OCI-LY1 (cell line): ENCODE results near the gene FADD.
A peak's percentile ranks its signal among the peaks of the same experiment; 100 is the strongest.

Experiments
- H2AFZ ChIP-seq: fragments of 200-600 bp; sonication (generic), shearing (Covaris generic); 2 replicates; pipeline ENCODE4 v1.6.0; 2014; ENCODE audit warnings: antibody characterized with exemption, mild to moderate bottlenecking, low read length
- H3F3A ChIP-seq: fragments of 200-600 bp; sonication (generic), shearing (Covaris generic); 2 replicates; pipeline ENCODE4 v1.6.0; 2014; ENCODE audit warnings: mild to moderate bottlenecking, antibody characterized with exemption, low read length, moderate library complexity; ENCODE audit not compliant: insufficient read depth
- H3K27ac ChIP-seq: fragments of 200-600 bp; sonication (generic); 2 replicates; pipeline ENCODE4 v1.5.1; 2014; ENCODE audit warnings: low read length, mixed run types, mild to moderate bottlenecking, low read depth; ENCODE audit not compliant: poor library complexity, severe bottlenecking
- H3K27me3 ChIP-seq: fragments of 200-600 bp; sonication (generic); 2 replicates; pipeline ENCODE4 v1.6.0; 2014; ENCODE audit warnings: antibody characterized with exemption, mild to moderate bottlenecking, low read length, moderate library complexity; ENCODE audit not compliant: insufficient read depth
- H3K36me3 ChIP-seq: fragments of 200-600 bp; sonication (generic); 2 replicates; pipeline ENCODE4 v1.6.1; 2014; ENCODE audit warnings: mild to moderate bottlenecking, antibody characterized with exemption, low read length, moderate library complexity, mixed read lengths; ENCODE audit not compliant: insufficient read depth
- H3K4me1 ChIP-seq: fragments of 200-600 bp; sonication (generic); 2 replicates; pipeline ENCODE4 v1.5.1; 2014; ENCODE audit warnings: mild to moderate bottlenecking, low read length, moderate library complexity; ENCODE audit not compliant: insufficient read depth, severe bottlenecking
- H3K4me2 ChIP-seq: fragments of 200-600 bp; sonication (generic), shearing (Covaris generic); 2 replicates; pipeline ENCODE4 v1.6.1; 2014; ENCODE audit warnings: low read length
- H3K4me3 ChIP-seq: fragments of 200-600 bp; sonication (generic); 2 replicates; pipeline ENCODE4 v1.5.1; 2014; ENCODE audit warnings: low read length, low read depth, mild to moderate bottlenecking, mixed read lengths; ENCODE audit not compliant: poor library complexity, severe bottlenecking
- H3K79me2 ChIP-seq: fragments of 200-600 bp; shearing (Covaris generic); 2 replicates; pipeline ENCODE4 v1.6.1; 2016; ENCODE audit warnings: mixed run types, low read length, mixed read lengths; ENCODE audit not compliant: insufficient read depth
- H3K9ac ChIP-seq: fragments of 200-600 bp; sonication (generic), shearing (Covaris generic); 2 replicates; pipeline ENCODE4 v1.6.1; 2014; ENCODE audit warnings: mild to moderate bottlenecking, low read length, mixed read lengths
- H3K9me2 ChIP-seq: fragments of 200-600 bp; sonication (generic), shearing (Covaris generic); 2 replicates; pipeline ENCODE4 v1.6.1; 2014; ENCODE audit warnings: low read depth, mild to moderate bottlenecking, low read length, mixed read lengths
- H3K9me3 ChIP-seq: fragments of 200-600 bp; shearing (Covaris generic); 2 replicates; pipeline ENCODE4 v1.6.1; 2014; ENCODE audit warnings: low read length, mixed read lengths
- H4K20me1 ChIP-seq: fragments of 200-600 bp; sonication (generic), shearing (Covaris generic); 2 replicates; pipeline ENCODE4 v1.6.0; 2016; ENCODE audit warnings: mild to moderate bottlenecking, low read length; ENCODE audit not compliant: insufficient read depth
- EZH2 ChIP-seq: fragments of 200-600 bp; sonication (generic), shearing (Covaris generic); IDR thresholded peaks from 2 replicates; pipeline ENCODE4 v1.8.0; 2017; ENCODE audit warnings: borderline replicate concordance, mixed run types, mild to moderate bottlenecking, antibody characterized with exemption, low read length, moderate library complexity, mixed read lengths
- TF ChIP-seq, protein P1 (sequence below): fragments of 200-600 bp; sonication (generic), shearing (Covaris generic); IDR thresholded peaks from 2 replicates; pipeline ENCODE4 v1.5.1; 2017; ENCODE audit warnings: mild to moderate bottlenecking, antibody characterized with exemption, low read length, moderate library complexity, mixed read lengths

The FADD gene

DNA sequence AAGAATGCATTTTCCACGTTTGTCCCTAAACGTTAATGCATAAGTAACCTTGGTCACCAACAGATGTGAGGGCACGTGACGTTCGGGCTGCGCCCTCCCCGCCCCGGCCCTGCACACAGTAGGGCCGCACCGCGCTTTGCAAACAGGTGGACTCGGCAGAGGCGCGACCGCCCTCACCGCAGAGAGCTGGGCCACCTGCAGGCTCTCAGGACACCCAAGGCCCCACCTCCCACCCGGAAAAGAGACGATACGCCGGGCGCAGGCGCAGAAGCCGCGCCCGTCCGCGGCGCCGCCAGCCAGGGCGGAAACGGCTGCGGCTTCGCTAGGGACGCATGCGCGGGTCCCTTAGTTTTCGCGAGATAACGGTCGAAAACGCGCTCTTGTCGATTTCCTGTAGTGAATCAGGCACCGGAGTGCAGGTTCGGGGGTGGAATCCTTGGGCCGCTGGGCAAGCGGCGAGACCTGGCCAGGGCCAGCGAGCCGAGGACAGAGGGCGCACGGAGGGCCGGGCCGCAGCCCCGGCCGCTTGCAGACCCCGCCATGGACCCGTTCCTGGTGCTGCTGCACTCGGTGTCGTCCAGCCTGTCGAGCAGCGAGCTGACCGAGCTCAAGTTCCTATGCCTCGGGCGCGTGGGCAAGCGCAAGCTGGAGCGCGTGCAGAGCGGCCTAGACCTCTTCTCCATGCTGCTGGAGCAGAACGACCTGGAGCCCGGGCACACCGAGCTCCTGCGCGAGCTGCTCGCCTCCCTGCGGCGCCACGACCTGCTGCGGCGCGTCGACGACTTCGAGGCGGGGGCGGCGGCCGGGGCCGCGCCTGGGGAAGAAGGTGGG, at the start of gene FADD:
FADD (plus strand) TSS at position 377 of the 831 bp plus-strand sequence; CDS start at position 541, 164 bp downstream.
- H3K4me3 ChIP-seq, result peak within 1 kb of the TSS; percentile 98
- H3K9me2 ChIP-seq, result no peaks in the 10 kb centered on the region
- H3K4me1 ChIP-seq, result peaks cover 15% of the 10 kb centered on the region
- peaks cover 4% of the 10 kb centered on the region; the same call in 1 of the 2 replicates for H4K20me1 ChIP-seq
- peak within 1 kb of the TSS; percentile 99 for H3K4me2 ChIP-seq
- peak within 1 kb of the TSS; percentile 99 for H3K9ac ChIP-seq
- H3K79me2 ChIP-seq, result peaks cover 15% of the 10 kb centered on the region
- no peaks in the 10 kb centered on the region for H3F3A ChIP-seq
- H3K9me3 ChIP-seq, result no peaks in the 10 kb centered on the region
- H3K27ac ChIP-seq, result peak within 1 kb of the TSS; percentile 29
- peaks cover 37% of the 10 kb centered on the region for H3K36me3 ChIP-seq
- TF ChIP-seq, protein P1, sequence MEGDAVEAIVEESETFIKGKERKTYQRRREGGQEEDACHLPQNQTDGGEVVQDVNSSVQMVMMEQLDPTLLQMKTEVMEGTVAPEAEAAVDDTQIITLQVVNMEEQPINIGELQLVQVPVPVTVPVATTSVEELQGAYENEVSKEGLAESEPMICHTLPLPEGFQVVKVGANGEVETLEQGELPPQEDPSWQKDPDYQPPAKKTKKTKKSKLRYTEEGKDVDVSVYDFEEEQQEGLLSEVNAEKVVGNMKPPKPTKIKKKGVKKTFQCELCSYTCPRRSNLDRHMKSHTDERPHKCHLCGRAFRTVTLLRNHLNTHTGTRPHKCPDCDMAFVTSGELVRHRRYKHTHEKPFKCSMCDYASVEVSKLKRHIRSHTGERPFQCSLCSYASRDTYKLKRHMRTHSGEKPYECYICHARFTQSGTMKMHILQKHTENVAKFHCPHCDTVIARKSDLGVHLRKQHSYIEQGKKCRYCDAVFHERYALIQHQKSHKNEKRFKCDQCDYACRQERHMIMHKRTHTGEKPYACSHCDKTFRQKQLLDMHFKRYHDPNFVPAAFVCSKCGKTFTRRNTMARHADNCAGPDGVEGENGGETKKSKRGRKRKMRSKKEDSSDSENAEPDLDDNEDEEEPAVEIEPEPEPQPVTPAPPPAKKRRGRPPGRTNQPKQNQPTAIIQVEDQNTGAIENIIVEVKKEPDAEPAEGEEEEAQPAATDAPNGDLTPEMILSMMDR, result no peak
- no peak for TF ChIP-seq EZH2
- no peaks in the 10 kb centered on the region for H3K27me3 ChIP-seq
- H2AFZ ChIP-seq, result peak within 1 kb of the TSS; percentile 8; the same call in 1 of the 2 replicates

DNA sequence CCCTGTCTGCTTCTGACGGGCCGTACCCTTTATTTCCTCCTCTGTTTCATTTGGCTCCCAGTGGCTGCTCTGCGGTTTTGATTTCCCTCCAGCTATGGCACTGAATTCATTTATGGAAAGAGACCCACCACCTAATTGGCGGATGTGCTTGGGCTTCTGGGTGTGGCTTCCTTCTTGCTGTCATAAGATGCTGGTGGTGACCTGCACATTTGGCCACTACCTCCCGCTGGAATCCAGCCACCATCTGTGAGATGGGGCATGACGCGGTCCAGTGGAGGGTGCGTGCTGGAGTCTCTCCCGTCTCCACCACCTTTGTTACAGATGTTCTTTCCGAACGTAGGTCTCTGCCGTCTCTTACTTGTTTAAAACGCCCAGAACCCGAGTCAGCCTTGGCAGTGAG, 47.7 kb upstream of the FADD start:
- H3K4me1 ChIP-seq, result no peaks in the 10 kb centered on the region
- no peaks in the 10 kb centered on the region; the same call in 1 of the 2 replicates for H3K27me3 ChIP-seq
- no peaks in the 10 kb centered on the region for H3K79me2 ChIP-seq
- TF ChIP-seq, protein P1, result no peak
- no peak for TF ChIP-seq EZH2
- H3K4me3 ChIP-seq, result no peak overlapping the region
- H3K27ac ChIP-seq, result no peak overlapping the region
- H3K36me3 ChIP-seq, result no peaks in the 10 kb centered on the region
- no peak overlapping the region for H3K9ac ChIP-seq
- H2AFZ ChIP-seq, result no peak overlapping the region
- H3K9me2 ChIP-seq, result no peaks in the 10 kb centered on the region
- no peaks in the 10 kb centered on the region for H3K9me3 ChIP-seq
- H3F3A ChIP-seq, result no peaks in the 10 kb centered on the region
- no peak overlapping the region for H3K4me2 ChIP-seq
- no peaks in the 10 kb centered on the region for H4K20me1 ChIP-seq

DNA sequence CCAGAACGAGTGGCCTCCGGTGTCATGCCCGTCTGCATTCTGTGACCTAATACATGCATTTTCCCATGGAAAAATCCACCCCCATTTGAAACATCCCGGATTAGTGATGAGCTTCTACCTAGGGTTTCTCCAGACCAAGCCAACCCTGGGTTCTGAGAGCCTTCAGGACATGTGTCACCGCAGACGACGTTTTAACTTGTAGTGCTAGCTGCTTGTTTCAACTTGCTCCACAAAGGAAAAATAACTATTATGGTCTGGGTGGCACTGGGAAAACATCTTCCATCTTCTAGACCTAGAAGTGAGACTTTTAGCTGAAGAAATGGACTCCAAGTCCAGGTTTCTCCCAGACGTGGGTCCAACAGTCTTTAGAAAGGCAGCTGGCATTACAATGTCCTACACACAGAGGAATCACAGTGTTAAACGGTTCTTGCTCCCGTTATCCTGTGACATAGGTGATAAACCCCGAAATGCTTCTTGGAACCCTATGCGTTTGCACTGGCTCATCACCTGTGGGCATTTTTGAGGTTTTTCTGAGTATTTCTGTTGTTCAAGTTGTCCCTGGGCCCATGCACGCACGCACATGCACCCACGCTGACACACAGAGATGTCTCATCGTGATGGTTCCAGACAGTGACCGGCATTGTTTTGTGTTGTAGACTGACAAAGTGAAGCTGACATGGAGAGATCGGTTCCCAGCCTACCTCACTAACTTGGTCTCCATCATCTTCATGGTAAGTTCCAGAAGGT, 46.6 kb upstream of the FADD start:
- no peaks in the 10 kb centered on the region for H3K9me2 ChIP-seq
- H3K4me2 ChIP-seq, result no peak overlapping the region
- H3K9ac ChIP-seq, result no peak overlapping the region
- H2AFZ ChIP-seq, result no peak overlapping the region
- no peaks in the 10 kb centered on the region for H3K4me1 ChIP-seq
- no peak overlapping the region for H3K4me3 ChIP-seq
- H4K20me1 ChIP-seq, result no peaks in the 10 kb centered on the region
- TF ChIP-seq, protein P1, result no peak
- TF ChIP-seq EZH2, result no peak
- H3K9me3 ChIP-seq, result no peaks in the 10 kb centered on the region
- no peak overlapping the region for H3K27ac ChIP-seq
- H3K36me3 ChIP-seq, result no peaks in the 10 kb centered on the region
- no peaks in the 10 kb centered on the region for H3K79me2 ChIP-seq
- H3F3A ChIP-seq, result no peaks in the 10 kb centered on the region
- H3K27me3 ChIP-seq, result no peaks in the 10 kb centered on the region; the same call in 1 of the 2 replicates
